Measurements from ENCODE around the gene SCYL2. TPM values are rescaled to one million over a fixed set of nuclear protein-coding genes. Genes with fewer than 3 reads are reported as not detected.

SCYL2 gene
- total RNA-seq, 1 experiment from 2014 or later, result 41.4 TPM

DNA sequence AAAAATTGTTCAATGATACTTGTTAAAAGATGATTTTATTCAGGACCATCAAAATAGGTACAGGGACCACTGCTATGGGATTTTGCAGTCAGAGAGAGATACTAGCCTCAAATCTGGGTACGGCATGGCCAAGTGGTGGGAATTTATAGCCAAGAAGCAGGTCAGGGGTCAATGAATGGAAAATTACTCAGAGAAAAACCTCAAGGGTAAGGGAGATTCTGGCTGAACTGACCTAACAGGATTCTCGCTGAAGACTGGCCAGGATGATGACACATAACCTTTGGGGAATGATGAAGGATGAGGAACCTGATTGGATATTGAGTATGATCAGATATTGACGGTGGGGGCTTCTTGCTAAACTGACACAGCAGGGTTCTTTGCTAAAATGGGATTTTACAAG lies 32.8 kb upstream of the SCYL2 start:
- no peak overlapping the region for H4K8ac ChIP-seq (replicated peaks; ENCODE audit: insufficient read length, low read depth, low read length)
- DNase-seq, result no peak
- H3K4me1 ChIP-seq (ENCODE audit: insufficient read depth, low read length), result no peaks in the 10 kb centered on the region
- no peak overlapping the region for H2BK5ac ChIP-seq (ENCODE audit: insufficient read length, low read length)
- TF ChIP-seq, protein P1, sequence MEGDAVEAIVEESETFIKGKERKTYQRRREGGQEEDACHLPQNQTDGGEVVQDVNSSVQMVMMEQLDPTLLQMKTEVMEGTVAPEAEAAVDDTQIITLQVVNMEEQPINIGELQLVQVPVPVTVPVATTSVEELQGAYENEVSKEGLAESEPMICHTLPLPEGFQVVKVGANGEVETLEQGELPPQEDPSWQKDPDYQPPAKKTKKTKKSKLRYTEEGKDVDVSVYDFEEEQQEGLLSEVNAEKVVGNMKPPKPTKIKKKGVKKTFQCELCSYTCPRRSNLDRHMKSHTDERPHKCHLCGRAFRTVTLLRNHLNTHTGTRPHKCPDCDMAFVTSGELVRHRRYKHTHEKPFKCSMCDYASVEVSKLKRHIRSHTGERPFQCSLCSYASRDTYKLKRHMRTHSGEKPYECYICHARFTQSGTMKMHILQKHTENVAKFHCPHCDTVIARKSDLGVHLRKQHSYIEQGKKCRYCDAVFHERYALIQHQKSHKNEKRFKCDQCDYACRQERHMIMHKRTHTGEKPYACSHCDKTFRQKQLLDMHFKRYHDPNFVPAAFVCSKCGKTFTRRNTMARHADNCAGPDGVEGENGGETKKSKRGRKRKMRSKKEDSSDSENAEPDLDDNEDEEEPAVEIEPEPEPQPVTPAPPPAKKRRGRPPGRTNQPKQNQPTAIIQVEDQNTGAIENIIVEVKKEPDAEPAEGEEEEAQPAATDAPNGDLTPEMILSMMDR (conservative IDR thresholded peaks at IDR 0.05), result no peak
- H3K79me2 ChIP-seq (ENCODE audit: insufficient read depth, low read length), result no peaks in the 10 kb centered on the region
- H3K27me3 ChIP-seq (ENCODE audit: insufficient read depth, low read length), result no peaks in the 10 kb centered on the region
- H2BK12ac ChIP-seq (ENCODE audit: insufficient read length, low read depth, low read length), result no peak overlapping the region
- H3K23me2 ChIP-seq (ENCODE audit: insufficient read length, low read depth, low read length, poor library complexity, severe bottlenecking), result no peaks in the 10 kb centered on the region
- Mint-ChIP-seq H3K9me3 (no peaks in the 10 kb centered on the region), H3K4me3 (no peak overlapping the region), H3K36me3 (ENCODE audit: insufficient read depth in 1 of 3, low read depth in 3 of 3) (peaks cover 0 to 11% (median 0%) of the 10 kb centered on the region in 3 experiments; a peak in 2 of 7 replicates), H3K4me1 (0 out of 4 replicates have a peak, but pooled peaks cover 0 to 4% of the 10 kb centered on the region in 2 experiments), H3K27me3 (ENCODE audit: low read depth) (no peaks in the 10 kb centered on the region), H3K27ac (no peak overlapping the region)
- no peaks in the 10 kb centered on the region for H3K9me3 ChIP-seq (ENCODE audit: control insufficient read depth, low read depth, low read length)
- H2BK120ac ChIP-seq (ENCODE audit: low read depth, low read length, poor library complexity, severe bottlenecking), result no peak overlapping the region
- no peak overlapping the region for H2BK20ac ChIP-seq (ENCODE audit: low read depth, low read length, poor library complexity, severe bottlenecking)
- no peak overlapping the region for H3K4me2 ChIP-seq (ENCODE audit: insufficient read depth, insufficient read length, low read length)
- H3K23ac ChIP-seq (ENCODE audit: insufficient read length, low read depth, low read length), result no peak overlapping the region
- no peak overlapping the region for H4K91ac ChIP-seq (ENCODE audit: insufficient read length, low read depth, low read length)
- H4K20me1 ChIP-seq (ENCODE audit: control insufficient read depth, insufficient read depth, insufficient read length), result no peaks in the 10 kb centered on the region
- H3K27ac ChIP-seq (ENCODE audit: insufficient read length, low read depth, low read length), result no peak overlapping the region
- H3T11ph ChIP-seq (ENCODE audit: low read length), result no peak overlapping the region
- H3K14ac ChIP-seq (ENCODE audit: insufficient read depth, low read length), result no peak overlapping the region
- H3K9ac ChIP-seq (ENCODE audit: extremely low read depth, insufficient read length, low read length), result no peak overlapping the region
- H2BK15ac ChIP-seq (ENCODE audit: low read depth, low read length), result no peak overlapping the region
- H2AFZ ChIP-seq (ENCODE audit: low read length), result no peak overlapping the region
- no peak overlapping the region for H3K4ac ChIP-seq (ENCODE audit: low read depth, low read length)
- no peak overlapping the region for H4K5ac ChIP-seq (ENCODE audit: insufficient read length, low read depth, low read length)
- H3K56ac ChIP-seq (ENCODE audit: insufficient read length, low read depth, low read length), result no peak overlapping the region
- no peak overlapping the region for H2AK5ac ChIP-seq (ENCODE audit: insufficient read length, low read length)
- no peak overlapping the region for H3K18ac ChIP-seq (ENCODE audit: insufficient read length, low read depth, low read length)
- no CpG with 5 or more reads among the region's 3 CpGs for WGBS (ENCODE audit: extremely low coverage, insufficient read length, low lambda C conversion rate)
- H3K79me1 ChIP-seq (ENCODE audit: insufficient read depth, low read depth, low read length, poor library complexity, severe bottlenecking), result no peaks in the 10 kb centered on the region

Data from H9 (cell line).